Right lobe of liver (tissue), 4 donors: ENCODE measurements around the gene SGTA.

Experiments used
- CTCF ChIP-seq, 4 donors: fragments of 200-600 bp in 3 of 4; fragments of 450-650 bp in 1 of 4; IDR thresholded peaks; one replicate each; pipeline versions ENCODE4 v1.5.1 to v1.8.0; 2016 to 2022; ENCODE audit warnings: antibody characterized with exemption in 4 of 4, mild to moderate bottlenecking in 2 of 4
- POLR2A ChIP-seq: fragments of 450-650 bp; IDR thresholded peaks from one replicate; pipeline ENCODE4 v1.6.1; 2017; ENCODE audit warnings: antibody characterized with exemption, mild to moderate bottlenecking
- donor health status: DM: no; HTN: no; CAD: no.
- donor health status: DM: no; HTN: no; CAD: no.
- donor health status: DM: no; HTN: yes; CAD: no.

GRCh38 chr19:2740314-2740656 is 42.8 kb downstream of the SGTA start:
- TF ChIP-seq CTCF (IDR thresholded peaks at IDR 0.05) (no peak), POLR2A (no peak)
